Measurements from ENCODE around the gene PLCH2. TPM values are rescaled to one million over a fixed set of nuclear protein-coding genes. Genes with fewer than 3 reads are reported as not detected.

Gene PLCH2
- total and polyA plus RNA-seq, 4 donors: 3.3 to 19.0 (median 12.1) TPM

- DNase-seq (ENCODE audit: low read depth in 4 of 6, low spot score in 6 of 6): peak in 2 of 6 donors; percentile 65 to 76
- Histone ChIP-seq H3K4me1 (ENCODE audit: control insufficient read depth, insufficient read depth, low read length) (peaks cover 50% of the 10 kb centered on the region), H3K9me3 (ENCODE audit: control insufficient read depth, insufficient read depth, low read length) (no peaks in the 10 kb centered on the region), H3K36me3 (ENCODE audit: control insufficient read depth, insufficient read depth, low read length) (no peaks in the 10 kb centered on the region), H3K27ac (ENCODE audit: low read depth, low read length) (no peak overlapping the region), H3K27me3 (ENCODE audit: control insufficient read depth, insufficient read depth, low read length) (peaks cover 8% of the 10 kb centered on the region), H3K4me3 (ENCODE audit: low read depth, low read length) (no peak overlapping the region)
- 10% methylated on average over 16 of the region's 16 CpGs for WGBS (ENCODE audit: insufficient coverage)
These were observed 43.6 kb upstream of the PLCH2 start for GRCh38 chr1:2432441-2432844.

GRCh38 chr1:2433196-2433595, 42.9 kb upstream of the PLCH2 start:
- DNase-seq (ENCODE audit: low read depth in 4 of 6, low spot score in 6 of 6): no peak
- no peaks in the 10 kb centered on the region for H3K36me3 ChIP-seq (ENCODE audit: control insufficient read depth, insufficient read depth, low read length)
- no peak overlapping the region for H3K4me3 ChIP-seq (ENCODE audit: low read depth, low read length)
- peaks cover 58% of the 10 kb centered on the region for H3K4me1 ChIP-seq (ENCODE audit: control insufficient read depth, insufficient read depth, low read length)
- H3K9me3 ChIP-seq (ENCODE audit: control insufficient read depth, insufficient read depth, low read length): no peaks in the 10 kb centered on the region
- no peak overlapping the region for H3K27ac ChIP-seq (ENCODE audit: low read depth, low read length)
- 77% methylated on average over 11 of the region's 13 CpGs for WGBS (ENCODE audit: insufficient coverage)
- H3K27me3 ChIP-seq (ENCODE audit: control insufficient read depth, insufficient read depth, low read length): peaks cover 8% of the 10 kb centered on the region

- Histone ChIP-seq H3K27ac (ENCODE audit: low read depth, low read length) (no peak overlapping the region), H3K9me3 (ENCODE audit: control insufficient read depth, insufficient read depth, low read length) (no peaks in the 10 kb centered on the region), H3K4me1 (ENCODE audit: control insufficient read depth, insufficient read depth, low read length) (peaks cover 65% of the 10 kb centered on the region), H3K4me3 (ENCODE audit: low read depth, low read length) (no peak overlapping the region), H3K27me3 (ENCODE audit: control insufficient read depth, insufficient read depth, low read length) (peaks cover 8% of the 10 kb centered on the region), H3K36me3 (ENCODE audit: control insufficient read depth, insufficient read depth, low read length) (no peaks in the 10 kb centered on the region)
- 54% methylated on average over 31 of the region's 34 CpGs for WGBS (ENCODE audit: insufficient coverage)
- no peak for DNase-seq (ENCODE audit: low read depth in 4 of 6, low spot score in 6 of 6)
These were observed 42.0 kb upstream of the PLCH2 start for GRCh38 chr1:2433936-2434655.

- Histone ChIP-seq H3K4me1 (ENCODE audit: control insufficient read depth, insufficient read depth, low read length) (peaks cover 56% of the 10 kb centered on the region), H3K4me3 (ENCODE audit: low read depth, low read length) (no peak overlapping the region), H3K36me3 (ENCODE audit: control insufficient read depth, insufficient read depth, low read length) (peaks cover 1% of the 10 kb centered on the region), H3K27ac (ENCODE audit: low read depth, low read length) (no peak overlapping the region), H3K27me3 (ENCODE audit: control insufficient read depth, insufficient read depth, low read length) (peaks cover 8% of the 10 kb centered on the region), H3K9me3 (ENCODE audit: control insufficient read depth, insufficient read depth, low read length) (no peaks in the 10 kb centered on the region)
- WGBS (ENCODE audit: insufficient coverage): 87% methylated on average over 9 of the region's 9 CpGs
- no peak for DNase-seq (ENCODE audit: low read depth in 4 of 6, low spot score in 6 of 6)
These were observed 41.0 kb upstream of the PLCH2 start for GRCh38 chr1:2435091-2435490.

GRCh38 chr1:2435746-2436355, 40.2 kb upstream of the PLCH2 start:
- H3K4me3 ChIP-seq (ENCODE audit: low read depth, low read length): no peak overlapping the region
- DNase-seq (ENCODE audit: low read depth in 4 of 6, low spot score in 6 of 6): no peak
- 100% methylated on average over 1 of the region's 2 CpGs for WGBS (ENCODE audit: insufficient coverage)
- no peak overlapping the region for H3K27ac ChIP-seq (ENCODE audit: low read depth, low read length)
- H3K36me3 ChIP-seq (ENCODE audit: control insufficient read depth, insufficient read depth, low read length): peaks cover 2% of the 10 kb centered on the region
- H3K4me1 ChIP-seq (ENCODE audit: control insufficient read depth, insufficient read depth, low read length): peaks cover 54% of the 10 kb centered on the region
- H3K9me3 ChIP-seq (ENCODE audit: control insufficient read depth, insufficient read depth, low read length): no peaks in the 10 kb centered on the region
- H3K27me3 ChIP-seq (ENCODE audit: control insufficient read depth, insufficient read depth, low read length): peaks cover 8% of the 10 kb centered on the region

- Histone ChIP-seq H3K27ac (ENCODE audit: low read depth, low read length) (no peak overlapping the region), H3K4me3 (ENCODE audit: low read depth, low read length) (no peak overlapping the region), H3K4me1 (ENCODE audit: control insufficient read depth, insufficient read depth, low read length) (peaks cover 54% of the 10 kb centered on the region), H3K27me3 (ENCODE audit: control insufficient read depth, insufficient read depth, low read length) (peaks cover 8% of the 10 kb centered on the region), H3K36me3 (ENCODE audit: control insufficient read depth, insufficient read depth, low read length) (peaks cover 2% of the 10 kb centered on the region), H3K9me3 (ENCODE audit: control insufficient read depth, insufficient read depth, low read length) (no peaks in the 10 kb centered on the region)
- no peak for DNase-seq (ENCODE audit: low read depth in 4 of 6, low spot score in 6 of 6)
- WGBS (ENCODE audit: insufficient coverage): 84% methylated on average over 6 of the region's 7 CpGs
These were observed 39.2 kb upstream of the PLCH2 start for GRCh38 chr1:2436876-2437275.

- no peak overlapping the region for H3K27ac ChIP-seq (ENCODE audit: low read depth, low read length)
- no peaks in the 10 kb centered on the region for H3K9me3 ChIP-seq (ENCODE audit: control insufficient read depth, insufficient read depth, low read length)
- DNase-seq (ENCODE audit: low read depth in 4 of 6, low spot score in 6 of 6): no peak
- peaks cover 54% of the 10 kb centered on the region for H3K4me1 ChIP-seq (ENCODE audit: control insufficient read depth, insufficient read depth, low read length)
- peaks cover 2% of the 10 kb centered on the region for H3K36me3 ChIP-seq (ENCODE audit: control insufficient read depth, insufficient read depth, low read length)
- no peak overlapping the region for H3K4me3 ChIP-seq (ENCODE audit: low read depth, low read length)
- peaks cover 10% of the 10 kb centered on the region for H3K27me3 ChIP-seq (ENCODE audit: control insufficient read depth, insufficient read depth, low read length)
- WGBS (ENCODE audit: insufficient coverage): 79% methylated on average over 15 of the region's 15 CpGs
These were observed 38.5 kb upstream of the PLCH2 start for GRCh38 chr1:2437617-2438016.

- peak in 2 of 6 donors; percentile 54 to 91 for DNase-seq (ENCODE audit: low read depth in 4 of 6, low spot score in 6 of 6)
- 29% methylated on average over 15 of the region's 15 CpGs for WGBS (ENCODE audit: insufficient coverage)
- Histone ChIP-seq H3K4me3 (ENCODE audit: low read depth, low read length) (no peak overlapping the region), H3K4me1 (ENCODE audit: control insufficient read depth, insufficient read depth, low read length) (peaks cover 54% of the 10 kb centered on the region), H3K36me3 (ENCODE audit: control insufficient read depth, insufficient read depth, low read length) (peaks cover 2% of the 10 kb centered on the region), H3K27ac (ENCODE audit: low read depth, low read length) (no peak overlapping the region), H3K9me3 (ENCODE audit: control insufficient read depth, insufficient read depth, low read length) (no peaks in the 10 kb centered on the region), H3K27me3 (ENCODE audit: control insufficient read depth, insufficient read depth, low read length) (peaks cover 14% of the 10 kb centered on the region)
These were observed 38.1 kb upstream of the PLCH2 start for GRCh38 chr1:2438038-2438437.

- no peak overlapping the region for H3K27ac ChIP-seq (ENCODE audit: low read depth, low read length)
- no peak for DNase-seq (ENCODE audit: low read depth in 4 of 6, low spot score in 6 of 6)
- no peaks in the 10 kb centered on the region for H3K9me3 ChIP-seq (ENCODE audit: control insufficient read depth, insufficient read depth, low read length)
- H3K4me3 ChIP-seq (ENCODE audit: low read depth, low read length): no peak overlapping the region
- peaks cover 2% of the 10 kb centered on the region for H3K36me3 ChIP-seq (ENCODE audit: control insufficient read depth, insufficient read depth, low read length)
- H3K27me3 ChIP-seq (ENCODE audit: control insufficient read depth, insufficient read depth, low read length): peaks cover 17% of the 10 kb centered on the region
- H3K4me1 ChIP-seq (ENCODE audit: control insufficient read depth, insufficient read depth, low read length): peaks cover 52% of the 10 kb centered on the region
- WGBS (ENCODE audit: insufficient coverage): 93% methylated on average over 12 of the region's 14 CpGs
These were observed 37.4 kb upstream of the PLCH2 start for GRCh38 chr1:2438641-2439040.

- Histone ChIP-seq H3K9me3 (ENCODE audit: control insufficient read depth, insufficient read depth, low read length) (no peaks in the 10 kb centered on the region), H3K4me3 (ENCODE audit: low read depth, low read length) (no peak overlapping the region), H3K4me1 (ENCODE audit: control insufficient read depth, insufficient read depth, low read length) (peaks cover 50% of the 10 kb centered on the region), H3K36me3 (ENCODE audit: control insufficient read depth, insufficient read depth, low read length) (peaks cover 2% of the 10 kb centered on the region), H3K27me3 (ENCODE audit: control insufficient read depth, insufficient read depth, low read length) (peaks cover 19% of the 10 kb centered on the region), H3K27ac (ENCODE audit: low read depth, low read length) (no peak overlapping the region)
- no peak for DNase-seq (ENCODE audit: low read depth in 4 of 6, low spot score in 6 of 6)
- 81% methylated on average over 15 of the region's 15 CpGs for WGBS (ENCODE audit: insufficient coverage)
These were observed 36.7 kb upstream of the PLCH2 start for GRCh38 chr1:2439369-2439768.
